IMR-90 (cell line): ENCODE data around the gene RGL1.

Experiments used
- MXI1 ChIP-seq: IDR thresholded peaks from 2 replicates; pipeline ENCODE4 v1.6.1; 2012; ENCODE audit warnings: low read depth, mild to moderate bottlenecking, low read length, moderate library complexity, borderline replicate concordance
- RAD21 ChIP-seq: IDR thresholded peaks from 2 replicates; pipeline ENCODE4 v1.6.1; 2012; ENCODE audit warnings: low read length, improper control_type of control experiment
- RCOR1 ChIP-seq: IDR thresholded peaks from 2 replicates; pipeline ENCODE4 v1.6.1; 2012; ENCODE audit warnings: mild to moderate bottlenecking, low read length, improper control_type of control experiment; ENCODE audit not compliant: insufficient replicate concordance
- RFX5 ChIP-seq: IDR thresholded peaks from 2 replicates; pipeline ENCODE4 v1.8.0; 2012; ENCODE audit warnings: low read depth, mild to moderate bottlenecking, low read length, moderate library complexity
- TF ChIP-seq, protein P1 (sequence below): conservative IDR thresholded peaks from 2 replicates; pipeline ENCODE4 v1.5.1; 2012; ENCODE audit warnings: mild to moderate bottlenecking, low read depth, low read length, improper control_type of control experiment

DNA sequence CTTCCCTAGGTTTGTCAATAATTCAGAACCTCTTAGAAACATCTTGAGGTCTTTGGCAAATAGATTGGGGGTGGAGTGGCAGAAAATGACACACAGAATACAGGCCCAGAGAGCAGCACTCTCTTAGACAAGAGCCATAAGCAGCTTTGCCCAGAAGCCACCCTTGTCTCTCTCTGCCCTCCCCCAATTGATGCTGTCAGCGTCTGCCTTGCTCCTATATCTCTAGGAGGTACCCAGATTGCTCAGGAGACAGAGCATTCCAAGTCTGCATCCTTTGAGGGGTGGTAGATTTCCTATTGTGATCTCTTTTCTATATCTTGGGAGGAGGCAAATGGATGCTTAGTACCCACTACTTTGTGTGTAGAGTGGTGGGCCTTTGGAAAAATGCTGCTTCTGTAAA is 1.8 kb downstream of the RGL1 start:
- TF ChIP-seq RCOR1, result no peak
- no peak for TF ChIP-seq MXI1
- TF ChIP-seq RFX5, result no peak
- TF ChIP-seq, protein P1, sequence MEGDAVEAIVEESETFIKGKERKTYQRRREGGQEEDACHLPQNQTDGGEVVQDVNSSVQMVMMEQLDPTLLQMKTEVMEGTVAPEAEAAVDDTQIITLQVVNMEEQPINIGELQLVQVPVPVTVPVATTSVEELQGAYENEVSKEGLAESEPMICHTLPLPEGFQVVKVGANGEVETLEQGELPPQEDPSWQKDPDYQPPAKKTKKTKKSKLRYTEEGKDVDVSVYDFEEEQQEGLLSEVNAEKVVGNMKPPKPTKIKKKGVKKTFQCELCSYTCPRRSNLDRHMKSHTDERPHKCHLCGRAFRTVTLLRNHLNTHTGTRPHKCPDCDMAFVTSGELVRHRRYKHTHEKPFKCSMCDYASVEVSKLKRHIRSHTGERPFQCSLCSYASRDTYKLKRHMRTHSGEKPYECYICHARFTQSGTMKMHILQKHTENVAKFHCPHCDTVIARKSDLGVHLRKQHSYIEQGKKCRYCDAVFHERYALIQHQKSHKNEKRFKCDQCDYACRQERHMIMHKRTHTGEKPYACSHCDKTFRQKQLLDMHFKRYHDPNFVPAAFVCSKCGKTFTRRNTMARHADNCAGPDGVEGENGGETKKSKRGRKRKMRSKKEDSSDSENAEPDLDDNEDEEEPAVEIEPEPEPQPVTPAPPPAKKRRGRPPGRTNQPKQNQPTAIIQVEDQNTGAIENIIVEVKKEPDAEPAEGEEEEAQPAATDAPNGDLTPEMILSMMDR, result no peak
- no peak for TF ChIP-seq RAD21
